Stomach (tissue), 9 donors: ENCODE measurements around the gene KHDC4. TPM values are rescaled to one million over a fixed set of nuclear protein-coding genes. Genes with fewer than 3 reads are reported as not detected.
A peak's percentile ranks its signal among the peaks of the same experiment; 100 is the strongest.
"Not testable (repeated sequence)": the region's sequence is repeated elsewhere in the genome, so short reads cannot be mapped to it uniquely, and the experiment has no call there.

Experiments used
- DNase-seq, 2 donors: peaks; one replicate each; pipeline versions ENCODE4 v3.0.0 to v3.0.0-alpha.2; 2013 to 2019
- H3K27ac ChIP-seq, 5 donors: fragments of 200-600 bp in 4 of 5; sonication (generic) in 4 of 5; one replicate each; pipeline ENCODE4 v1.5.1; 2013 to 2019; ENCODE audit warnings: mild to moderate bottlenecking in 1 of 5, moderate library complexity in 1 of 5
- H3K27me3 ChIP-seq, 3 donors: fragments of 200-600 bp; sonication (generic); one replicate each; pipeline ENCODE4 v1.5.1; 2017 to 2019; ENCODE audit warnings: mixed run types in 1 of 3
- H3K36me3 ChIP-seq, 4 donors: fragments of 200-600 bp; sonication (generic); 1 replicate in 3 of 4; 2 replicates in 1 of 4; pipeline ENCODE4 v1.5.1; 2016 to 2019
- H3K4me1 ChIP-seq, 4 donors: fragments of 200-600 bp; sonication (generic); one replicate each; pipeline ENCODE4 v1.5.1; 2016 to 2019
- H3K4me3 ChIP-seq, 4 donors: fragments of 200-600 bp; sonication (generic) in 3 of 4; one replicate each; pipeline ENCODE4 v1.5.1; 2016 to 2019; ENCODE audit warnings: mild to moderate bottlenecking in 1 of 4
- H3K9me3 ChIP-seq, 4 donors: fragments of 200-600 bp; sonication (generic); one replicate each; pipeline ENCODE4 v1.5.1; 2016 to 2019
- EP300 ChIP-seq: sonication (generic); formaldehyde crosslinking; IDR thresholded peaks from one replicate; pipeline ENCODE4 v1.6.1; 2017; ENCODE audit warnings: antibody characterized with exemption
- POLR2A ChIP-seq, 4 donors: fragments of 450-650 bp; IDR thresholded peaks; one replicate each; pipeline ENCODE4 v1.6.1; 2016; ENCODE audit warnings: antibody characterized with exemption in 4 of 4, control low read depth in 2 of 4, mild to moderate bottlenecking in 1 of 4, moderate library complexity in 1 of 4
- POLR2AphosphoS5 ChIP-seq, 3 donors: sonication (generic); formaldehyde crosslinking; IDR thresholded peaks; one replicate each; pipeline ENCODE4 v1.6.1; 2016; ENCODE audit warnings: antibody characterized with exemption in 3 of 3
- WGBS, 5 donors: extraction: QIAGEN DNeasy Blood & Tissue Kit in 3 of 5; methylation state at CpG; one replicate each; pipeline versions ENCODE4 v1.1.5 to v1.1.7; 2013 to 2018; 5-methylcytosine and 5-hydroxymethylcytosine counted together
- intact Hi-C: fragments of 100-400 bp; cut with DNase I; formaldehyde crosslinking; loops from one replicate; pipeline ENCODE4 v1.15.1; 2023; ENCODE audit warnings: low total_unique reads
- polyA plus RNA-seq, 3 donors: library from polyadenylated mRNA; stranded (reverse); fragments of 200-250 nt; gene quantifications; one replicate each; pipeline ENCODE4 v1.2.3, GENCODE V29; 2013
- total RNA-seq, 5 donors: library from RNA; depleted of rRNA; stranded (reverse); fragments of >200 nt; gene quantifications; one replicate each; pipeline versions ENCODE4 v1.1.0 to v1.2.3, GENCODE V29; 2014 to 2016
- TF ChIP-seq, protein P1 (sequence below), 7 experiments: fragments of 450-650 bp in 4 of 7; fragments of 200-600 bp in 3 of 7; sonication (generic) in 3 of 7; IDR thresholded peaks; one replicate each; pipeline ENCODE4 v1.5.1; 2016 to 2019; ENCODE audit warnings: antibody characterized with exemption in 7 of 7, control low read depth in 2 of 7, mild to moderate bottlenecking in 1 of 7
- donor health status: healthy with polysubstance abuse.
- donor health status: Bipolar disorder and iron deficiency.
- donor health status: healthy.

The KHDC4 gene
- total and polyA plus RNA-seq, 8 donors, result 4.9 to 126 (median 57.5) TPM

GRCh38 chr1:155933591-155934096 is 569 bp downstream of the KHDC4 start:
- H3K9me3 ChIP-seq, result no peaks in the 10 kb centered on the region
- intact Hi-C loops, result no loop called here
- 1 to 5% (median 2%) methylated on average over 10 of the region's 10 CpGs for WGBS, 5 donors
- TF ChIP-seq POLR2AphosphoS5 (IDR thresholded peaks at IDR 0.05), result no peak
- H3K4me1 ChIP-seq, result peaks cover 44 to 67% (median 65%) of the 10 kb centered on the region in 4 donors
- peak overlapping the region; percentile 74 to 92 (median 84) for H3K4me3 ChIP-seq
- H3K27me3 ChIP-seq, result no peaks in the 10 kb centered on the region
- peak in 1 of 2 donors; percentile 49 for DNase-seq
- peaks cover 18 to 48% (median 45%) of the 10 kb centered on the region in 4 donors for H3K36me3 ChIP-seq
- H3K27ac ChIP-seq, result peak overlapping the region; percentile 94 to 99 (median 96)

DNA sequence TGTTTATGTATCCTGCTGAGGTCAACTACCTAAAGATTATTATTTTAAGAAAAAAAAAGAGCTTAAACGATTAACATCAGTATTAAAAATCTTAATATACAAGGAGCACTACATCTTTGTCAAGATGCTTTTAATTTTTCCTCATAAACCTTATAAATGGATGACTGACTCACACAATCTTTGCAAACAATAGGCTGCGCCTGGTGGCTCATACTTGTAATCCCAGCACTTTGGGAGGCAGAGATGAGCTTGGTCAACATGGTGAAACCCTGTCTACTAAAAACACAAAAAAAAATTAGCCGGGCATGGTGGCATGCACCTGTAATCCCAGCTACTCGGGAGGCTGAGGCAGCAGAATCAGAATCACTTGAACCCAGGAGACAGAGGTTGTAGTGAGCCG is 1.7 kb downstream of the KHDC4 start:
- Histone ChIP-seq H3K9me3 (no peaks in the 10 kb centered on the region), H3K4me1 (peaks cover 44 to 68% (median 60%) of the 10 kb centered on the region in 4 donors), H3K27me3 (no peaks in the 10 kb centered on the region), H3K27ac (peak overlapping the region; percentile 8 to 97 (median 94)), H3K36me3 (peaks cover 28 to 59% (median 57%) of the 10 kb centered on the region in 4 donors), H3K4me3 (peak overlapping the region; percentile 74 to 92 (median 84))
- intact Hi-C loops, result no loop called here
- 50 to 68% (median 57%) methylated on average over 5 of the region's 5 CpGs for WGBS, 5 donors
- TF ChIP-seq POLR2A (IDR thresholded peaks at IDR 0.05) (no peak), EP300 (no peak), POLR2AphosphoS5 (IDR thresholded peaks at IDR 0.05) (no peak)
- TF ChIP-seq, protein P1, sequence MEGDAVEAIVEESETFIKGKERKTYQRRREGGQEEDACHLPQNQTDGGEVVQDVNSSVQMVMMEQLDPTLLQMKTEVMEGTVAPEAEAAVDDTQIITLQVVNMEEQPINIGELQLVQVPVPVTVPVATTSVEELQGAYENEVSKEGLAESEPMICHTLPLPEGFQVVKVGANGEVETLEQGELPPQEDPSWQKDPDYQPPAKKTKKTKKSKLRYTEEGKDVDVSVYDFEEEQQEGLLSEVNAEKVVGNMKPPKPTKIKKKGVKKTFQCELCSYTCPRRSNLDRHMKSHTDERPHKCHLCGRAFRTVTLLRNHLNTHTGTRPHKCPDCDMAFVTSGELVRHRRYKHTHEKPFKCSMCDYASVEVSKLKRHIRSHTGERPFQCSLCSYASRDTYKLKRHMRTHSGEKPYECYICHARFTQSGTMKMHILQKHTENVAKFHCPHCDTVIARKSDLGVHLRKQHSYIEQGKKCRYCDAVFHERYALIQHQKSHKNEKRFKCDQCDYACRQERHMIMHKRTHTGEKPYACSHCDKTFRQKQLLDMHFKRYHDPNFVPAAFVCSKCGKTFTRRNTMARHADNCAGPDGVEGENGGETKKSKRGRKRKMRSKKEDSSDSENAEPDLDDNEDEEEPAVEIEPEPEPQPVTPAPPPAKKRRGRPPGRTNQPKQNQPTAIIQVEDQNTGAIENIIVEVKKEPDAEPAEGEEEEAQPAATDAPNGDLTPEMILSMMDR (IDR thresholded peaks at IDR 0.05), result no peak
- DNase-seq, result no peak

- TF ChIP-seq POLR2AphosphoS5 (IDR thresholded peaks at IDR 0.05) (no peak), EP300 (no peak), POLR2A (IDR thresholded peaks at IDR 0.05) (no peak)
- TF ChIP-seq, protein P1 (IDR thresholded peaks at IDR 0.05), result no peak
- Histone ChIP-seq H3K4me3 (peak overlapping the region in 3 of 4 donors; percentile 30 to 84 (median 74)), H3K27me3 (no peaks in the 10 kb centered on the region), H3K27ac (peak overlapping the region in 4 of 5 donors; percentile 57 to 97 (median 95)), H3K9me3 (no peaks in the 10 kb centered on the region), H3K4me1 (peaks cover 44 to 68% (median 60%) of the 10 kb centered on the region in 4 donors), H3K36me3 (peaks cover 33 to 64% (median 61%) of the 10 kb centered on the region in 4 donors)
- no peak for DNase-seq
- WGBS, 5 donors, result 23 to 39% (median 28%) methylated on average over 1 of the region's 1 CpG
- intact Hi-C loops, result no loop called here
These were observed 2.1 kb downstream of the KHDC4 start for GRCh38 chr1:155932081-155932480.

DNA sequence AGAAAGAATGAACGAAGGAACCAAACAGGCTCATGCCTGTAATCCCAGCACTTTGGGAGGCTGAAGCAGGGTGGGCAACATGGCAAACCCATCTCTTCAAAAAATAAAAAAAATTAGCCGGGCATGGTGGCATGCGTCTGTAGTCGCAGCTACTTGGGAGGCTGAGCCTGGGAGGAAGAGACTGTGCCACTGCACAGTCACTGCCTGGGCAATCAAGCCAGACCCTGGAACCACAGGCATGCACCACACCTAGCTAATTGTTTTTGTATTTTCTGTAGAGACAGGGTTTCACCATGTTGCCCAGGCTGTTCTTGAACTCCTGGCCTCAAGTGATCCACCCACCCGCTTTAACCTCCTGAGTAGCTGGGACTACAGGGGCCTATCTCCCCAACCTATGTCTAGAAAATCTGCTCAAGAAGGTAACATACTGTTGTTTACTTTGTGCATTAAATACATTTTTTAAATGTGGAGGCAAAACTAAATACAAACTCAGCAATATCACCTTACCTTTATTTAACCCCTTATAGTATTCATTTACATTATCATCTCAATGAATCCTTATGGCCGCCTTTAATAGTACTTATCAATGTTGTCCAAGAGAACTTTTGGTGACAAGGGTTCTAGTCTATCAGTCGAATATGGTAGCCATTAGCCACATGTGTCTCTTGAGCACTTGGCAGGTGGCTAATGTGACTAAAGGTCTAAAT is 2.7 kb downstream of the KHDC4 start:
- 29 to 50% (median 33%) methylated on average over 7 of the region's 7 CpGs for WGBS, 5 donors
- H3K27ac ChIP-seq, result peak overlapping the region; percentile 57 to 97 (median 94)
- peaks cover 38 to 69% (median 67%) of the 10 kb centered on the region in 4 donors for H3K36me3 ChIP-seq
- H3K4me3 ChIP-seq, result peak overlapping the region; percentile 14 to 84 (median 52)
- DNase-seq, result no peak
- no peaks in the 10 kb centered on the region for H3K27me3 ChIP-seq
- peaks cover 44 to 68% (median 60%) of the 10 kb centered on the region in 4 donors for H3K4me1 ChIP-seq
- TF ChIP-seq POLR2AphosphoS5 (IDR thresholded peaks at IDR 0.05) (peak in 2 of 3 donors; percentile 34 to 50), EP300 (no peak), POLR2A (IDR thresholded peaks at IDR 0.05) (peak in 1 of 4 donors; percentile 11)
- TF ChIP-seq, protein P1 (IDR thresholded peaks at IDR 0.05), result no peak
- H3K9me3 ChIP-seq, result no peaks in the 10 kb centered on the region
- intact Hi-C loops, result no loop called here

- H3K27me3 ChIP-seq, H3K9me3 ChIP-seq, DNase-seq, intact Hi-C loops: not testable (repeated sequence)
- H3K36me3 ChIP-seq, result peaks cover 46 to 77% (median 74%) of the 10 kb centered on the region in 4 donors
- 25 to 53% (median 39%) methylated on average over 10 of the region's 10 CpGs for WGBS, 5 donors
- H3K4me1 ChIP-seq, result peaks cover 44 to 68% (median 60%) of the 10 kb centered on the region in 4 donors
- H3K27ac ChIP-seq, result peak overlapping the region; percentile 57 to 97 (median 94)
- peak overlapping the region; percentile 14 to 84 (median 52) for H3K4me3 ChIP-seq
These were observed 3.5 kb downstream of the KHDC4 start for GRCh38 chr1:155930725-155931124.
